HG02981 (cell line): ENCODE results near the gene SLN.

Experiments used
- ATAC-seq: cut with Tn5 transposase; IDR thresholded peaks from one replicate; pipeline ENCODE4 v1.9.1; 2021; ENCODE audit warnings: mild to moderate bottlenecking, moderate library complexity; ENCODE audit not compliant: unreplicated experiment

SLN gene

DNA sequence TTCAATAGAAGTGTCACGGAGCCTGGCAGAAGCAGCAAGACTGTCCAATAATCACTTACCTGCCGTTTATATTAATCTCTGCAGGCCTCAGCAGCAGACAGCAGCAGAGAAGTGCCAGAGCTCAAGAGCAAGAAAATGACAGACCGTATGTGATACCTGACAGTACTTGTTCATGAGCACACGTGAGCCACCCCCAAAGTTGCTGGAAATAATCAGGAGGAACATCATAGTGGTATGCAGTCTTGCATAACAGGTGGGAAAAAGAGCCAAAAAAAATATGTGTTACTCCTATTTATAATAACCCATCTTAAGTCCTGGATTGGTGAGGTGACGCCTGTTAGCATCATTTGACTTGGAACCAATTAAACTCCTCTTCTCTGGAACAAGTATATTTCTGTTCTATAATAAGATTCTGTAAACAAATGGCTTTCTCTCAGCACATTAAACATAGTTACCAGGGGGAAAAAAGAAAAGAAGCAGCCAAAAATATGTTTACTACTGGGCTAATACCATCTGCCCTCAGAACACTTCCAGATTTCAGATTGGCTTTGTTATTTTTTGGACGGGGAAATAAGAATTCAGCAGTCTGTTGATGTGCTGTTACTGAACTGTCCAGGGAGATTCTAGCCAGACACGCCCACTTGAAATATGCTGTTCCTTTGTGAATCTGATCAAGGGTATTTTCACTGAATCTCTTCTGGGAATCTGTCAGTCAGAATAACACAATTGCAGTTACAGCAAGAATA lies 7.9 kb upstream of the SLN start:
- no peak for ATAC-seq

GRCh38 chr11:107719073-107719472 lies 7.2 kb upstream of the SLN start:
- ATAC-seq = no peak

- no peak for ATAC-seq
Measured at GRCh38 chr11:107716884-107717532, 5.2 kb upstream of the SLN start.

GRCh38 chr11:107713009-107713408 lies 1.2 kb upstream of the SLN start:
- no peak for ATAC-seq

DNA sequence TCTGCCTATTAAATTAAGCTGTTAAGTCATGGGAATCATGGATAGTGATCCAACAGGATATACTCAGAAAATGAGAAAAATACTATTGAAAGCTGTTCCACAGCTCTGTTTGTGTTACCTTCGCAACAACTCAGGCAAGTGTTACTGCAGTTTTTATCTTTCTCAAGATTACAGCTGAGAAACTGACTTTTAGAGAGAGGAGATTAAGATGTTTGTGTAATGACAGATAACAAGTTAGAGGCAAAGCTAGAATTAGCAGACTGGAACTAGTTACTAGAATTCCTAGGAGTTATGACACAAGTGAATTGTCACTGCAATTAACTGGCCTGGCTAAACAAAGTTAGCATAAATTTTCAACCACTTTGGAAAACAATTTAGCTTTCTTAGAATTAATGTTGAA lies 1.6 kb downstream of the SLN start:
- ATAC-seq = no peak

DNA sequence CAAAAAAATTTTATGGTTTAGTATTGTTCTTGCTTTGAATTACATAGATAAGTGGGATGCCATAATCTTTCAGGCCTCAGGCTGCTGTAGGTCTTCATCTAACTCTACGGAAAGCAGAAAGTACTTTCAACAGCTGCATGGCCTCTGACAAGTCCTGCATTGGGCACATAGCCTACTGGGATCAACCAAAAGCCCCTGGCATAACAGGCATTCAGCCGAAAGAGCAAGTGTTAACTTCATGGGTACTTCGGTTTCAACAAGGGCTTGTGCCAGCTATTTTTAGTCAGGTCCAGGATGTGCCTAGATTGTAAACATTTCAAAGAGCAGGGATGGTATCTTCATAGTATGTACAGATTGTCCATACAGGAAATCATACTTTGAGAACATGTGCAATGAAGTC lies 3.1 kb downstream of the SLN start:
- no peak for ATAC-seq

- ATAC-seq = no peak
Measured at GRCh38 chr11:107707807-107708206, 4.0 kb downstream of the SLN start.

DNA sequence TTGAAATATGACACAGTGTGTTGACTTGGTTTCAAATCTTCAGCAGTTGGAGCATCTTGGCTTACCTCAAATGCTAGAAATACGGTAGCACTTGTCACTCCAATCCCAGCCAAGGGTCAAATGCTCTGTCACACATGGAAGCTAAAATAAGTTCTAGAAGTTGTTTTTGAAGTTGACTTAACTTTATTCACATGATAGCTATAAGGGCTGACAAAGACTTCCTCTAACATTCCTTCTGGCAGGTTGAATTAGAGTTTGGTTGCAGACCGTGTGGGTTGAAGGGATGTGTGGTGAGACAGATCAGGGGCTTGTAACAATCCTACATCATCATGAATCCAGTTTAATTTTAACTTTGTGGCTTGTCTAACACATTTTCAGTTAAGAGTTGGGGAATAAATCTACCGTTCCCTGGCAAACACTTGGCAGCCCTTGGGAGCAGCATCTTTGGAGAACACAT lies 4.6 kb downstream of the SLN start:
- no peak for ATAC-seq

- ATAC-seq = no peak
Measured at GRCh38 chr11:107706531-107706930, 5.3 kb downstream of the SLN start.

DNA sequence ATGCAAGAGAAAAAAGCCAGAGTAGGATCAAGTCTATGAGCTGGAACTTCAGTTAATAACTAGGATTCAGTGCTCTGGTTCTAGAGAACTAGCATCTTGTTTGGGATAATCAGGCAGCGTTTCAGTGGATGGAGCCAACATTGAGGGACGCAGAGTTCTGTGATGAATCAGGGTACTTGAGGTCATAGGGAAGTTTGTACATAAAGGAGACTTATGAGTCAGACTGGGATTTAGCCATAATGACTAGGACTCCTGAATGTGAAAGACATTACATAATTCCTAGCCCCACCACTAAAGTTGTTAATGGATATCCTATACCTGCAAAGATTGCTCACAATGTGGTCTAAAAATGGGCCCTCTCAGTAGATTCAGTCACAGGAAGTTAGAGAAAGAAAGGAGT lies 6.8 kb downstream of the SLN start:
- ATAC-seq = no peak

DNA sequence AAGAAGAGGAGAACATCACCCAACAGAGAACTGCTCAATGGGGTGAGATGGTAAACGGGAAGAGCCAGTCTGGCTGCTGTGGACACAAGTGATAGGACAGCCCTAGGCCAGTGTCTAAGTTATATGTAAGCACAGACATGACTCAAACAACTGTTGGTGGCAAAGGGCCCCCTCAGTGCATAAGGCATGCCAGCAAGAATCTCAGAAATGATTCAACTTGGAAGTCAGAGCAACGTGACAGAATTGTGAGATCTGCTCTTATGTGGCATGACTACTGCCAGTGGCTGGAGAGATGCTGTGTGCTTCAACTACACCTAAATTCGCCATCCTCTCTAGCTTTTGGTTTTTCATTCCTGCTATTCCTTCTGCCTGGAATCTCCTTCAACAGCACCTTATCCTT lies 7.4 kb downstream of the SLN start:
- ATAC-seq = no peak

DNA sequence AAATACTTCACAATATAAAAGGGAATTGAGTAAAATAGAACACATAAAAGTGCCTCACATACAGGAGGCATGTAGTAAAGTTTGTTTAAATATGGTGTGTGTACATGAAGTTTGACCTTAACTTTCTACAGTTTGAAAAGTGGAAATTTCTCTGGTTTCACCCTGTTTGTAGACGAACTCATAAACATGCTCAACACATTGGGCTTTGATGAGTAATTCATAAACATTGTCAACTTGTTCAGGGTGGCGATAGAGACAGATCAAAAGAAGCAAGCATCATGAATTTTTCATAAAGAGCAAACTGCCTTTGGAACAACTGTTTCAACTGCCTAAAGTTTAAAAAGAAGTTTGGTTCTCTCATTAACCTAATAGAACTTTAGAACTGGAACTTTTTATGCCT lies 9.1 kb downstream of the SLN start:
- no peak for ATAC-seq

- ATAC-seq = no peak
Measured at GRCh38 chr11:107702109-107702660, 9.7 kb downstream of the SLN start.

- no peak for ATAC-seq
Measured at GRCh38 chr11:107699371-107700285, 12.2 kb downstream of the SLN start.

- no peak for ATAC-seq
Measured at GRCh38 chr11:107697291-107697690, 14.6 kb downstream of the SLN start.

DNA sequence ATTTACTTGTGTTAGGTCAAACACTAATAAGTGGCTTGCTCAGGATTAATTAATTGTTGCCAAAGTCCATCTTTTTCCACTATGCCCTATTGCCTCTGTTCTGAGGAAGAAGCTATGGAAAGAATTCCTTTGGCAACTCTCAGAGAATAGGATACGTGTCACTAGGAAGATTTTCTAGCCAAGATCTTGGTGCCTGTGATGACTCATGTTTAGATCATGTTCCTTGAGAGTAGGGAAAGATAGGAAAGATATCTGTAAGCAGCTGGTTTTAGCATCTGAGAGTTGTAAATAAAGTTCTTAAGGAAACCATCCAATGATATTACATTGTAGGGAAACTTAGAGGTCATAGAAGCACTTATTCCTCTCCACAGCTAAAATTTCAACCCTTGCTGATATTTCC lies 15.7 kb downstream of the SLN start:
- ATAC-seq = no peak

GRCh38 chr11:107695446-107695845 lies 16.4 kb downstream of the SLN start:
- no peak for ATAC-seq

- ATAC-seq = no peak
Measured at GRCh38 chr11:107691000-107691750, 20.7 kb downstream of the SLN start.

DNA sequence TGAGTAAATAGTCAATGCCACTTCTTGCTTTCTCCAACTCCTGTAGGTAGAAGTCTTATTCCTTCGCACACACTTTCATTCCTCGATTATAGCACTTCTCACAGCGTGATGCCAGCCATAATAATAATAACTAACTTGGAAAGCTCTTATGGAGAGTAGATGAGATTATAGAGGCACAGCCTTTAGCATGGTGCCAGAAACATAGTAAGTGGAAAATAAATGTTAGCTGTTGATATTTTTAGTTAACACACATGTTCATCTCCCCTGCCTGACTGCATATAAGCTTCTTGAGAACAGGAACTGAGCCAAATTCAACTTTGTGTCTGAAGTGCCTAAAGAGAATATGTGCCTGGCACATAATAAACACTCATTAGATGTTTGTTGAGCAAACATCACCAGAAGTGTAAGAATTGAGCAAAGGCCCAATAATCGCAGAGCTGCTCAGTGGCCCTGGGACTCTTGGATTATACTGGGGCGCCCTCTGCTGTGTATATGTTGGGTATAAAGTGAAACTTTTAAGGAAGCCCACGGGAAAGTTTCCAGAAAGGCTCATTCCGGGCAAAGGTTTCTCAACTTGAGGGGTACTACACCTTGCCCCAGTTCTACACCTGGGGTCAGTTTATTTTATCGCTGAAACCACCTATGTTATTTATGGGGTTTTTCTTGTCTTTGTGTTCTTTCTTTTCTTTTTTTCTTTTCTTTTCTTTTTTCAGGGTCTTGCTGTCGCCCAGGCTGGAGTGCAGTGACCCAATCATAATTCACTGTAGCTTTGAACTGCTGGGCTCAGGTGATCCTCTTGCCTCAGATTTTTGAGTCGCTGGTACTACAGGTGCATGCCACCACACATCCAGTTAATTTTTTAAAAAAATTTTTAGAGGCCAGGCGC lies 22.3 kb downstream of the SLN start:
- ATAC-seq = peak; percentile 72
